ENCODE results near the gene CHIA.

DNA sequence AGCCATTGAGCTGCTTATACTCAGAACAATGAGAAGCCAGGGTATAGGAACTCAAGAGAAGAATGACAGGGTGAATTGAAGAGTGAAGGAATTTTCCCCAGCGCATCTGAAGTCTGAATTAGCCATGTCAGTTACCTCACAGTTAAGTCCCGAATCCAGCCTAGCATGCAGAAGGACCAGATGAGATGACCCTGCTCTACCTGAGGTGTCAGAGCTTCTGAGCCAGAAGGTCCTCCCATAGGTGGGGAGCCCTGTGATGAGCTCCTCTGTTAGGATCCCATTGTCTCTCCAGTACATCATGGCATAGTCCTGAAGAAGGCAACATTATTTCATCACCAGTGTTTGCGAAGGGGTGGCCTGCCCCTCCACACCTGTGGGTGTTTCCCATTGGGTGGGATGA is 68.7 kb downstream of the CHIA start:
- no peak for TF ChIP-seq GABPA (IDR thresholded peaks at IDR 0.05; ENCODE audit: low read depth)
- no peak for TF ChIP-seq POLR2AphosphoS5 (IDR thresholded peaks at IDR 0.05; ENCODE audit: low read depth, low read length)
- TF ChIP-seq, protein P1, sequence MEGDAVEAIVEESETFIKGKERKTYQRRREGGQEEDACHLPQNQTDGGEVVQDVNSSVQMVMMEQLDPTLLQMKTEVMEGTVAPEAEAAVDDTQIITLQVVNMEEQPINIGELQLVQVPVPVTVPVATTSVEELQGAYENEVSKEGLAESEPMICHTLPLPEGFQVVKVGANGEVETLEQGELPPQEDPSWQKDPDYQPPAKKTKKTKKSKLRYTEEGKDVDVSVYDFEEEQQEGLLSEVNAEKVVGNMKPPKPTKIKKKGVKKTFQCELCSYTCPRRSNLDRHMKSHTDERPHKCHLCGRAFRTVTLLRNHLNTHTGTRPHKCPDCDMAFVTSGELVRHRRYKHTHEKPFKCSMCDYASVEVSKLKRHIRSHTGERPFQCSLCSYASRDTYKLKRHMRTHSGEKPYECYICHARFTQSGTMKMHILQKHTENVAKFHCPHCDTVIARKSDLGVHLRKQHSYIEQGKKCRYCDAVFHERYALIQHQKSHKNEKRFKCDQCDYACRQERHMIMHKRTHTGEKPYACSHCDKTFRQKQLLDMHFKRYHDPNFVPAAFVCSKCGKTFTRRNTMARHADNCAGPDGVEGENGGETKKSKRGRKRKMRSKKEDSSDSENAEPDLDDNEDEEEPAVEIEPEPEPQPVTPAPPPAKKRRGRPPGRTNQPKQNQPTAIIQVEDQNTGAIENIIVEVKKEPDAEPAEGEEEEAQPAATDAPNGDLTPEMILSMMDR (IDR thresholded peaks at IDR 0.05): no peak
- TF ChIP-seq TCF12 (IDR thresholded peaks at IDR 0.05): no peak
- TF ChIP-seq, protein P2, sequence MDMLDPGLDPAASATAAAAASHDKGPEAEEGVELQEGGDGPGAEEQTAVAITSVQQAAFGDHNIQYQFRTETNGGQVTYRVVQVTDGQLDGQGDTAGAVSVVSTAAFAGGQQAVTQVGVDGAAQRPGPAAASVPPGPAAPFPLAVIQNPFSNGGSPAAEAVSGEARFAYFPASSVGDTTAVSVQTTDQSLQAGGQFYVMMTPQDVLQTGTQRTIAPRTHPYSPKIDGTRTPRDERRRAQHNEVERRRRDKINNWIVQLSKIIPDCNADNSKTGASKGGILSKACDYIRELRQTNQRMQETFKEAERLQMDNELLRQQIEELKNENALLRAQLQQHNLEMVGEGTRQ (IDR thresholded peaks at IDR 0.05; ENCODE audit: borderline replicate concordance, low read depth, low read length): no peak
- TF ChIP-seq MXI1 (IDR thresholded peaks at IDR 0.05; ENCODE audit: low read depth, low read length): no peak
- no peak for TF ChIP-seq TAF1 (IDR thresholded peaks at IDR 0.05; ENCODE audit: borderline replicate concordance, low read depth, low read length)
- TF ChIP-seq RFX5 (IDR thresholded peaks at IDR 0.05; ENCODE audit: low read length): no peak
- TF ChIP-seq MEF2A (IDR thresholded peaks at IDR 0.05; ENCODE audit: borderline replicate concordance, low read depth): no peak
- no peak for TF ChIP-seq RXRA (IDR thresholded peaks at IDR 0.05; ENCODE audit: borderline replicate concordance, low read depth)
- TF ChIP-seq NFIC (IDR thresholded peaks at IDR 0.05; ENCODE audit: borderline replicate concordance): no peak
- TF ChIP-seq, protein P3, sequence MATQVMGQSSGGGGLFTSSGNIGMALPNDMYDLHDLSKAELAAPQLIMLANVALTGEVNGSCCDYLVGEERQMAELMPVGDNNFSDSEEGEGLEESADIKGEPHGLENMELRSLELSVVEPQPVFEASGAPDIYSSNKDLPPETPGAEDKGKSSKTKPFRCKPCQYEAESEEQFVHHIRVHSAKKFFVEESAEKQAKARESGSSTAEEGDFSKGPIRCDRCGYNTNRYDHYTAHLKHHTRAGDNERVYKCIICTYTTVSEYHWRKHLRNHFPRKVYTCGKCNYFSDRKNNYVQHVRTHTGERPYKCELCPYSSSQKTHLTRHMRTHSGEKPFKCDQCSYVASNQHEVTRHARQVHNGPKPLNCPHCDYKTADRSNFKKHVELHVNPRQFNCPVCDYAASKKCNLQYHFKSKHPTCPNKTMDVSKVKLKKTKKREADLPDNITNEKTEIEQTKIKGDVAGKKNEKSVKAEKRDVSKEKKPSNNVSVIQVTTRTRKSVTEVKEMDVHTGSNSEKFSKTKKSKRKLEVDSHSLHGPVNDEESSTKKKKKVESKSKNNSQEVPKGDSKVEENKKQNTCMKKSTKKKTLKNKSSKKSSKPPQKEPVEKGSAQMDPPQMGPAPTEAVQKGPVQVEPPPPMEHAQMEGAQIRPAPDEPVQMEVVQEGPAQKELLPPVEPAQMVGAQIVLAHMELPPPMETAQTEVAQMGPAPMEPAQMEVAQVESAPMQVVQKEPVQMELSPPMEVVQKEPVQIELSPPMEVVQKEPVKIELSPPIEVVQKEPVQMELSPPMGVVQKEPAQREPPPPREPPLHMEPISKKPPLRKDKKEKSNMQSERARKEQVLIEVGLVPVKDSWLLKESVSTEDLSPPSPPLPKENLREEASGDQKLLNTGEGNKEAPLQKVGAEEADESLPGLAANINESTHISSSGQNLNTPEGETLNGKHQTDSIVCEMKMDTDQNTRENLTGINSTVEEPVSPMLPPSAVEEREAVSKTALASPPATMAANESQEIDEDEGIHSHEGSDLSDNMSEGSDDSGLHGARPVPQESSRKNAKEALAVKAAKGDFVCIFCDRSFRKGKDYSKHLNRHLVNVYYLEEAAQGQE (IDR thresholded peaks at IDR 0.05; ENCODE audit: low read depth, low read length): no peak

Measured in SK-N-SH (cell line).